Lung microvascular endothelial cell (primary cell): ENCODE data around the gene RANBP2. TPM values are rescaled to one million over a fixed set of nuclear protein-coding genes. Genes with fewer than 3 reads are reported as not detected.
"Not testable (repeated sequence)": the region's sequence is repeated elsewhere in the genome, so short reads cannot be mapped to it uniquely, and the experiment has no call there.

Source experiments
- DNase-seq, 2 donors: peaks; one replicate each; pipeline versions ENCODE4 v3.0.0 to v3.0.0-alpha.2; 2010; ENCODE audit warnings: low read depth in 2 of 2
- total RNA-seq: library from RNA; depleted of rRNA; stranded (reverse); fragments of >200 nt; gene quantifications from 2 replicates; pipeline ENCODE4 v1.2.1, GENCODE V29; 2014

Gene RANBP2
- total RNA-seq: 44.9 and 55.6 TPM in 2 replicates

DNA sequence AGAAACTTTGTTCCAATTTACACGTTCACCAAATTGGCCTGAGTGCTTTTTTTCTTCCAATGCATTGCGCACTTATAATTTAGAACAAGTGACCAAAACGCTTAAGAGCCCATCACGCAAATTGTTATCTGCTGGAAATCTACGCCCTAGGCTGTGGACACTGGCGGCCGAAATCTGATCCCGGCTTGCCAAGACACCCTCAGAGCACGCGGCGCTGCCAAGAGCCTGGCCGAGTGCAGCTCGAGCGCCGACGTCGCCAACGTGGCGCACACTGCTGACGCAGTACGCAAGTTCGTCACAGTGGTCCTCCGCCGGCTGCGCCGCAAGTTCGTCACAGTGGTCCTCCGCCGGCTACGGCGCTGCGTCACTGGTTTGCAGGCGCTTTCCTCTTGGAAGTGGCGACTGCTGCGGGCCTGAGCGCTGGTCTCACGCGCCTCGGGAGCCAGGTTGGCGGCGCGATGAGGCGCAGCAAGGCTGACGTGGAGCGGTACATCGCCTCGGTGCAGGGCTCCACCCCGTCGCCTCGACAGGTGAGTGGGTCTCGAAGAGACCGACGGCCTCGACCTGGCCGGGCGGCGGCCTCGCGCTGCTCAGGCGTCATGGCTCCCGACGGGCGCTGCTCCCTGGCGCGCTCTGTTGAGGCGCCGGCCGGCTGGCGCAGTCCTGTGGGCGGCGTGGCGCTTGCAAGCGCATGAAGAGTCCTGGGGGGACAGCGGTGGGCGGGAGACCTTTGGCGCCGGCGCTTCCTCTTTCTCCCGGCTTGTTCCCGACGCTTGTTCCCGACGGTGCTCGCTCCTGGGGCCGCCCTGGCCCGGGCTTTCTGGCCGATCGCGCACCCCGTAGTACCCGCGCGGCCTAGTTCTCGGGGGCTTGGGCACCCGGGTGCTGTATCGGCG is at the start of gene RANBP2:
RANBP2 (plus strand) TSS at position 334 of the 896 bp plus-strand sequence; CDS start at position 459, 125 bp downstream.
- DNase-seq: peak; percentile 99

DNA sequence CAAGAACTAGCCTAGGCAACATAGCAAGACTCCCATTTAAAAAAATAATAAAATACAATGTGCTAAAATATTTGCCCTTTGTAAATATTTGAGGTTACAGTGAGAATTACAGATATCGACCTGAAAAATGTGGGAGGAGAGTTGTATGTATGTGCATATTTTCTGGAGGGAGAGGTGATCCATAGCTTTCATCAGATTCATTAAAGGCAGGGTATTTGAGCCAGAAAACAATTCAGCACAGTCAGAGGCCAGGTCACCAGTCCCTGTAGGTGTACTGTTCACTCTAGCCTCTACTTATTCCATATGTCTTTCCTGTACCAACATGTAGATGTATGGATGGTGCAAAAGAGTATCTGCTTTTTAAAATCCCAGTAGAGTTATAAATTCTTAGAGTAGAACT is 49.0 kb upstream of the RANBP2 start:
- DNase-seq: not testable (repeated sequence)

DNA sequence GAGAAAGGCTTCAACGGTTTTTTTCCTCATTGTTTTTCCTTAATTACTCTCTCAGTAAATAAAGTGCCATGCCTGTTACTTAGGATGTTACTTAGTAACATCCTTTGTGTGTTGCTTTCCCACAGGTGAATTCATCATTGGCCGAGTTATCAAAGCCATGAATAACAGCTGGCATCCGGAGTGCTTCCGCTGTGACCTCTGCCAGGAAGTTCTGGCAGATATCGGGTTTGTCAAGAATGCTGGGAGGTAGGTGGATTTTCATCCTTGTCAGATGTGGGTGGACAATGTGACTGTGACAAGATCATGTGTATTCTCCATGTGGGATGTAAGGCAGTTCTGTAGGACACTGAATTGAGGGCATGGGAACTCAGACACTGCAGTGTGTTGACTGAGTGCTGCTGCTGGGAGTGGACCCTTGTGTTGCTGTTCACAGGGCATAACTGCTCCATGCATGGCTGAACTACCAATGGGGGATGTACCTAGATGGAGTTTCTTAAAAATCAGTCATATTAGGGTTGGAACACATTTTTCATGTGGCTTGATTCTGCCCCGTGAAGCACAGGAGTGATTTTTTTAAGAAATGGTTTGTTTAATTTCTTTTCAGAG is 47.0 kb upstream of the RANBP2 start:
- DNase-seq: not testable (repeated sequence)

DNA sequence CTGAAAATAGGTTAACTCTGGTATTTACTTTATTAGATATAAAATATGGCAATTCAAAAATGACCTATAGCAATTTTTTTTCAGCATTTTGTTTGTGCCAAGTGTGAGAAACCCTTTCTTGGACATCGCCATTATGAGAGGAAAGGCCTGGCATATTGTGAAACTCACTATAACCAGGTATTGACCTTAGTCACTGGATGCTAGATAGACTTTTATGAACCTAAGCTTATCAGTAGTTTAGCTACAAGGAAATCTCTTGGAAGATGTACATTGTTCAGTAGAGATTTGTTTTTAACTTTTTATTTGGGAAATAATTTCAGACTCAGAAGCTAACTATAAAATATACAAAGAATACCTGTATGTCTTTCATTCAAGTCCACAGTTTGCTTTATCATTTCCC is 42.8 kb upstream of the RANBP2 start:
- not testable (repeated sequence) for DNase-seq

DNA sequence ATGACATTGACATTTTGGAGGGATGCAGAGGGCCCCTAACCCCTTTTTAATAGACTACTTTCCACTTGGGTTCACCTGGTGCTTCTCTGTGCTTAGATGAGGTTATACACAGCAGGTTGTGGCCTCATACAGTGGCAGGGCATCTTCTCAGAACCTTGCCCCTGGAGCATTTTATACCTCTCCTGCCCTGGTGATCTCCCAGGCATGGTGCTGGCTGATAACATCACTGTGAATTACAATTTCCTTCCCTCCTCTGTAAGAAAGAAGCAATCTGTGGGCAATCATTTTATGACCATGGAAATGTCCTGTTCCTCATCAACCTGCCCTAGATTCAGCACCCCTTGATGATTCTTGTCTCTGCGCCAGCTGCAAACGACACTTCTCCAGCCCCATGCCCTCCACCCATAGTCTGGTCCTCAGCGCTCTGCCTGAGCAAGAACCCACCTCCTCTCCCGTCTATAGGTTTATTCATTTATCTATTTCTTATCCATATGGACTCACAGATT is 42.0 kb upstream of the RANBP2 start:
- DNase-seq: not testable (repeated sequence)

DNA sequence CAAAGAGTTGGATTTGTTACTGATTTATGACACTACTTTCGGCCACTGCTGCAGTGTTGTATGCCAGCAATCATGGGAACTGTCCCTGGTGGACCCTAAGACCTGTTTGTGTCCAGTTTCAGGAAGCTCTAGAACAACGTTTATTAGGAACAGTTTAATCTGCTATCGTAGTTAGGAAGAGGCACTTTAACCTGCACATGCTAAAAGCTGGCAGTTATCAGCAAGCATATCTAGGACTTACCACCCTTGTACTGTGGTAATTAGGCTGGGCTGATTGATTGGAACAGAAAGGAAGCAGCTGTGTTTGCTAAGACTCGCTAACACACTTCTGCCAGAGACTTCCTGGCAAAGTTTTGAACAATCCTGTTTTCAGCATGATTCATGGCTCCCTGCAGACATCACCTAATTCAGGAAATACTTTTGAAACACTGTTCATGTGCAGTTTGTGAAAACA is 41.1 kb upstream of the RANBP2 start:
- peak; percentile 89 to 95 for DNase-seq

DNA sequence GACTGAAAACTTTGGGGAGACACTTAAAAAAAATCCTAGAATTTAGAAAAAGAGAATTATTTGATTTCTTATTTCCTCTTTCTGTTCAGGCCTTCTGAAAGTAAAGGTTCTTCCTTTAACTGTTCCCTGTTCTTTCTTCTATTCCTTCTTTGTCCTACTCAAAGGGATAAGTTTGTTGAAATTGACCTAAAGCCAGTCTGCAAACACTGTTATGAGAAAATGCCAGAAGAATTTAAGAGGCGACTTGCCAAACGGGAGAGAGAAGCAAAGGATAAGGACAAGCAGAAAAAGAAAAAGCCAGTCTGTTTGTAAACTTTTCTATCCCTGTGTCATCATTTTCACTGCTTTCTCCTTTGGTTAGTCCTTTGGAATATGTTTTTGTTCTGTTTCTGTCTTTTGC is 38.5 kb upstream of the RANBP2 start:
- not testable (repeated sequence) for DNase-seq

DNA sequence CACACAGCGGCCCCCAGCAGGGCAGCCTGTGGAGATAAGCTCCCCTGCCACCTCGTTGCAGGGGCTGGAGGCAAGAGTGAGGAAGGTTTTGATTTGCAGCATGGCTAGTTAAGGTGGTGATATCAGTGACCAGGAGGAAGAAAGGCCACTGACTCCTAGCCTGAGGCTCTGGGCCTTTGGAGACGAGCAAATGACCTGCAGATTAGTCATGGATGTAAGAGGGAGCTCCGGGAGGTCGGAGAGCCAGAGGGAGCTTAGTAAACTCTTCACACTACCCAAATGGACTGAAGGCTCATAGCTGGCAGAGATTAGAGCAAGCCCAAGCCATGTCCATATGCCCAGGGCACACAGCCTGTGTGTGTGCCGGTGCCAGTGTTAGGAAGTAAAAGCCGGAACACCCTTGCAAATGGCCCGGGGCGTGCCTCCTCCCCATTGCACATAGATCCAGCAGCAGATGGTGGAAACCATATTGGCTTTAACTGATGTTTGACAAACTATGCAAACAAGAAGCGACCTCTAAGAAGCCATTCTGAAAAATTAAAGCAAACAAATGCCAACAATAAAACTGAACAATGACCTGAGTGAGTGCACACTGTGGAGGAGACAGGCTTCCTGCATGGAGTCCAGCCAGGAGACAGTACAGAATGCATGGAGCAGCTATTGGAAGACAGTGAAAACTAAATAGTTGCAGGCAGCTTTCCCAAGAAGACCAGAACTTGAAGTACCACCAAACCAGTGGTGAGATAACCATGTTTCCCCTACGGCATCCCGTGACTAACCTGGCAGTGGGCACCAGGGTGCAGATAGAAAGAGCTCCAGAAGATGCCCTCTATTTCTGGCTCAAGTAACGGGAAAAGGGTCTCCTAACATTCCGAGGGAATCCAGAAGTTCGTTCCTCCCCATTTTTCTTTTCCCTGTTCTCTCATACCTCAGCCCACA is 30.2 kb upstream of the RANBP2 start:
- not testable (repeated sequence) for DNase-seq

DNA sequence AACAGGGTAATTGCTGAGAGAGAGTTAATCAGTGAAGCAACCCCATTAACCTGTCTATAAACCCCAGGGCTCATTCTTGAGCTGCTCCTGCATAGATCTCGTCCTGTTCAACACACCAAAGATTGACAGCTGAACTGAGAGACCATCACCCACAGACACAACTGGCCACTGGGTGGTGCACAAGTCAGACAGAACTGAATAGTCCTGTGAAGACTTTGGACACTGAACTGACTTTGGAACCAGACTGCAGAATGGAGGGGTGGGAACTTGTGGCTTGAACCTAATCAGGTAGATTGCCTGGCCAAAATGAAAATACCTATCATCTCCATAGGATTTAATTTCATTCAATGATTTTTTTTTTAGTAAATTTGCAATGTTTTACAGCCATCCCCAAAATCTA is 29.3 kb upstream of the RANBP2 start:
- DNase-seq: not testable (repeated sequence)

DNA sequence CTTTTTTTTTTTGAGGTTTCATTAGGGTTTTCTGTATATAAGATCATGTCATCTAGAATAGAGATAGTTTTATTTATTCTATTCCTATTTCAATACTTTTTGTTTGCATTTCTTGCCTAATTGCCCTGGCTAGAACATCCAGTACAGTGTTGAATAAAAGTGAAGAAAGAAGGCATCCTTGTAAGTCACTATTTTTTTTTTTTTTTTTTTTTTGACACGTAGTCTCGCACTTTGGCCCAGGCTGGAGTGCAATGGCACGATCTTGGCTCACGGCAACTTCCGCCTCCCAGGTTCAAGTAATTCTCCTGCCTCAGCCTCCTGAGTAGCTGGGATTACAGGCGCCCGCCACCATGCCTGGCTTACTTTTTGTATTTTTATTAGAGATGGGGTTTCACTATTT is 27.8 kb upstream of the RANBP2 start:
- DNase-seq: no peak

DNA sequence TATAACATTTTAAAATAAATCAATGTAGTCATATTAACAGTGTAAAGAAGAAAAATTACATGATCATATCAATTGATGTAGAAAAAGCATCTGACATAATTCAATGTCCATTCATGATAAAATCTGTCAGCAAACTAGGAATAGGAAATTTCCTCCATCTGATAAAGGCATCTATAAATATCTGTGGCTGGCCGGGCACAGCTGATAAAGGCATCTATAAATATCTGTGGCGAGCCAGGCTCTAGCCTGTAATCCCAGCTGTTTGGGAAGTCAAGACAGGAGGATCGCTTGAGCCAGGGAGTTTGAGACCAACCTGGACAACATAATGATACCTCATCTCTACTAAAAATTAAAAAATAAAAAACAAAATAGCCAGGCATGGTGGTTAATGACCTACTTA is 18.1 kb upstream of the RANBP2 start:
- no peak for DNase-seq

DNA sequence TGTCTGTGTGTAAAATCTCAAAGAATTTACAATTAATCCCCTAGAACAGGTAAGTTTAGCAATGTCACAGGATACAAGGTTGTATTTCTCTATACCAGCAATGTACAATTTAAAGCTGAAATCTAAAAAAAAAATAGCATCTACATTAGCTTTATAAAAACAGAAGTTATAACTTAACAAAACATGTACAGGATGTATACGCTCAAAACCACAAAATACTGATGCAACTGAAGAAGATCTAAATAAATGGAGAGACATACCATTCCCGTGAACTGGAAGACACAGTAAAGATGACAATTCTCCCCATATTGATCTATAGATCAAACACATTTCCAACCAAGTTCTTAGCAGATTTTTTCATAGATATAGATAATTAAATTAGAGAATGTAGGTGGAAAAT is 17.5 kb upstream of the RANBP2 start:
- DNase-seq: no peak

DNA sequence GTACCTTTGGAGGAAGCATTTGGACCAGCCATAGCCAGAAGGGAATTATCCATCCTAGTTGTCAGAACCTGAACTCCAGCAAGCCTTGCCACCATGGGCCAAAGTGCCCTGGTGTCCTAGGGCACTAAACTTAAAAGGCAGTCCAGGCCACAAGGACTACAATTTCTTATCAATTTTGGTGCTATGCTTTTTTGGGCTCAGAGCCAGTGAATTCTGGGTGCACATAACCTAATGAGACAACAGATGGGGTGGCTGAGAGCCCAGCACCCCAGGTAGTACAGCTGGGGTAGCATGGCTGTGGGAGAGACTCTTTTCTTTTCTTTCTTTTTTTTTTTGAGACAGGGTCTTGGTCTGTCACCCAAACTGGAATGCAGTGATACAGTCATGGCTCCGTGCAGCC is 14.4 kb upstream of the RANBP2 start:
- DNase-seq: no peak

DNA sequence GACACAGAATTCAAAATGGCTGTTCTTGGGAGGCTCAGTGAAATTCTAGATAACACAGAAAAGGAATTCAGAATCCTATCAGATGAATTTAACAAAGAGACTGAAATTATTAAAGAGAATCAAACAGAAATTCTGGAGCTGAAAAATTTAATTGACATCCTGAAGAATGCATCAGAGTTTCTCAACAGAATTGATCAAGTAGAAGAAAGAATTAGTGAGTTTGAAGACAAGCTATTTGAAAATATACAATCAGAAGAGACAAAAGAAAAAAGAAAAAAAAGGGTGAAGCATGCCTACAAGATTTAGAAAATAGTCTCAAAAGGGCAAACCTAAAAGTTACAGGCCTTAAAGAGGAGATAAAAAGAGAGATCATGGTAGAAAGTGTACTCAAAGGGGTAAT is 12.0 kb upstream of the RANBP2 start:
- no peak for DNase-seq

DNA sequence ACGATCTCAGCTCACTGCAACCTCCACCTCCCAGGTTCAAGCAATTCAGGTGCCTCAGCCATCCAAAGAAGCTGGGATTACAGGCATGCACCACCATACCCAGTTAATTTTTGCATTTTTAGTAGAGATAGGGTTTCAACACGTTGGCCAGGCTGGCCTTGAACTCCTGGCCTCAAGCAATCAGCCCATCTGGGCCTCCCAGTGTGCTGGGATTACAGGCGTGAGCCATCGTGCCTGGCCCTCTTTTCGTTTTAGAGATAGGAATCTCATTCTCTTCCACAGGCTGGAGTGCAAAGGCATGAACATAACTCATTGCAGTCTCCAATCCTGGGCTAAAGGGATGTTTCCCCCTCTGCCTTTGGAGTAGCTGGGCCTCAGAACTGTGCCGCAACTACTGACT is 2.3 kb upstream of the RANBP2 start:
- not testable (repeated sequence) for DNase-seq

DNA sequence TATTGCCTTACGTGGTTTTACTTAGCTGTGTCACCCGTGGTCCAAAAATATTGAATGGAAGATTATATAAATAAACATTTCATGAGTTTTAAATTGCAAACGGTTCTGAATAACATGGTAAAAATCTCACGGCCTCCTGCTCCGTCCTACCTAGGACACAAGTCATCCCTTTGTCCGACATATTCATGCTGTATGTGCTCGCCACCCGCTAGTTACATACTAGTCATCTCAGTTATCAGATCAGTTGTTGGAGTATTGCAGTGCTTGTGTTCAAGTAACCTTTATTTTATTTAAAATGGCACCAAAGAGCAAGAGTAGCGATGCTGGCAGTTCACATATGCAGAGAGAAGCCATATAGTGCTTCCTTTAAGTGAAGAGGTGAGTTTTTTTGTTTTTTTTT is 6.8 kb downstream of the RANBP2 start:
- not testable (repeated sequence) for DNase-seq

DNA sequence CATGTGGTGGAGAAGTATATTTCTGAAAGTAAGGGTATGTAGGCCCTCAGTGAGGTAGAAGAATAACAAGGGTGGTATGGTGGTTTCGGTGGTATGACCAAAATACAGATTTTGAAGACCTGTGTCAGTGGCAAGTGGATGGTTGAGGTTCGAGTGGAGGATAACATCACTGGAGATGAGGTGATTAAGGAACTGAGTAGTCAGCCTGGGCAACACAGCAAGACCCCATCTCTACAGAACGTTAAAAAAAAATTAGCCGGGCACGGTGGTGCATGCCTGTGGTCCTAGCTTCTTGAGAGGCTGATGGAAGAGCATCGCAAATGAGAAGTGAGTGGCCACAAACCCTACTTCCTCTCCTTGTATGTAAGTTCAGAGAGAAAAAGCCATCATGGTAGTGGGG is 15.4 kb downstream of the RANBP2 start:
- not testable (repeated sequence) for DNase-seq

DNA sequence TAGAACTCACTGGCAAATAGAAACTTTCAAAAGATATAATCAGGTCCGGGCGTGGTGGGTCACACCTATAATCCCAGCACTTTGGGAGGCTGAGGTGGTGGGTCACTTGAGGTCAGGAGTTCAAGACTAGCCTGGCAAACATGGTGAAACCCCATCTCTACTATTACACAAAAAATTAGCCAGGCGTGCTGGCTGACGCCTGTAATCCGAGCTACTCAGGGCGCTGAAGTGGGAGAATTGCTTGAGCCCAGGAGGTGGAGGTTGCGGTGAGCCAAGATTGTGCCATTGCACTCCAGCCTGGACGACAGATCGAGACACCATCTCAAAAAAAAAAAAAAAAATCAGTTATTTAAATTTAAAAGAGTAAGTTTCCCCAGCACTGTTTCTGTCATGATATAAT is 38.7 kb downstream of the RANBP2 start:
- DNase-seq: not testable (repeated sequence)

DNA sequence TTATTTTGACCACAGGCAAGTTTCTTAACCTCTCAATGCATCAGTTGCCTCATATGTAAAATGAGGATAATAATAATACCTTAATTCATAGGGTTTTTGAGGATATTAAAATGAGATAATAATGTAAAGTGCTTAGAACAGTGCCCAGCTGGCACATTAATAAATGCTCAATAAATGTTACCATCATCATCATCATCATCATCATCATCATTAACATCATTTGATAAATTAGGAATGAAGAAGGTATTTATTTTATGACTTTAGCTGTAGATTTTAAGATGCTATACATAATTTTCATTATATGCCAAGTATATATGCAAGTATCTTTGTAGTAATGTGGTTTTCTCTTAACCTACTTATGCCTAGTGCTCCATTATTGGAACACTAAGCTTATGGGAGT is 43.3 kb downstream of the RANBP2 start:
- DNase-seq: not testable (repeated sequence)

DNA sequence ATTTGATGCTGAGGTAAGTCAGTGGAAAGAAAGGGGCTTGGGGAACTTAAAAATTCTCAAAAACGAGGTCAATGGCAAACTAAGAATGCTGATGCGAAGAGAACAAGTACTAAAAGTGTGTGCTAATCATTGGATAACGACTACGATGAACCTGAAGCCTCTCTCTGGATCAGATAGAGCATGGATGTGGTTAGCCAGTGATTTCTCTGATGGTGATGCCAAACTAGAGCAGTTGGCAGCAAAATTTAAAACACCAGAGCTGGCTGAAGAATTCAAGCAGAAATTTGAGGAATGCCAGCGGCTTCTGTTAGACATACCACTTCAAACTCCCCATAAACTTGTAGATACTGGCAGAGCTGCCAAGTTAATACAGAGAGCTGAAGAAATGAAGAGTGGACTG is 47.4 kb downstream of the RANBP2 start:
- DNase-seq: not testable (repeated sequence)

DNA sequence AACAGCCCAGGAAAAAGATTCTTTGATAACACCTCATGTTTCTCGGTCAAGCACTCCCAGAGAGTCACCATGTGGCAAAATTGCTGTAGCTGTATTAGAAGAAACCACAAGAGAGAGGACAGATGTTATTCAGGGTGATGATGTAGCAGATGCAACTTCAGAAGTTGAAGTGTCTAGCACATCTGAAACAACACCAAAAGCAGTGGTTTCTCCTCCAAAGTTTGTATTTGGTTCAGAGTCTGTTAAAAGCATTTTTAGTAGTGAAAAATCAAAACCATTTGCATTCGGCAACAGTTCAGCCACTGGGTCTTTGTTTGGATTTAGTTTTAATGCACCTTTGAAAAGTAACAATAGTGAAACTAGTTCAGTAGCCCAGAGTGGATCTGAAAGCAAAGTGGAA is 48.6 kb downstream of the RANBP2 start:
- not testable (repeated sequence) for DNase-seq
